Measurements from ENCODE around the gene BLID. TPM values are rescaled to one million over a fixed set of nuclear protein-coding genes. Genes with fewer than 3 reads are reported as not detected.

BLID gene
- total RNA-seq, 1 experiment from 2014 or later = 2.0 TPM

DNA sequence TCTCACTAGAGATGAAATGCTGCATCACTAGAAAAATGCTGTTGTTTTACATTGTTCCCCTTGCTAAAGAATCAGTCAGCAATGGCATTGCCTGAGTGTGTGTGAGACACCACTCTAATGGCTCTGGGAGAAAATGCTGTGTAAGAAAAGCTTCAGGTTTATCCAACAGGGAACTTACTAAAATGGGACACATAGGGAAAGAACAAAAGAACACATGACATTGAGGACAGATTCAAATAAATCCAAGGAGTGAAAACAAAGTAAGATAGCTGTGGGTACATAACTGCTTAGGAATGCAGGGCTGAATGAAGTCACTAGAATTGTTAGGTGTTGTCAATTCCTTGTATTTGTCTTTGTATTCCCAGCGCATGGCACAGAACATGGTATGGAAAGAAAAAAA is 24.2 kb downstream of the BLID start:
- Histone ChIP-seq H3K4me2 (no peak overlapping the region), H3F3A (ENCODE audit: insufficient read depth, low read depth) (peaks cover 7% of the 10 kb centered on the region; the same call in 1 of the 2 replicates), H3K27ac (no peak overlapping the region), H3K79me2 (ENCODE audit: low read depth) (no peaks in the 10 kb centered on the region), H4K20me1 (ENCODE audit: insufficient read depth) (peaks cover 6% of the 10 kb centered on the region; the same call in 1 of the 2 replicates), H3K27me3 (ENCODE audit: insufficient read depth, low read depth) (no peaks in the 10 kb centered on the region), H2AFZ (no peak overlapping the region), H3K9me2 (ENCODE audit: insufficient read depth) (peaks cover 5% of the 10 kb centered on the region; the same call in 1 of the 2 replicates), H3K4me1 (replicated peaks; ENCODE audit: insufficient read depth) (no peaks in the 10 kb centered on the region), H3K36me3 (ENCODE audit: low read depth) (peaks cover 5% of the 10 kb centered on the region; the same call in 1 of the 2 replicates), H3K9me3 (ENCODE audit: insufficient read depth, low read depth) (no peaks in the 10 kb centered on the region), H3K4me3 (no peak overlapping the region)
- intact Hi-C loops (cut with micrococcal nuclease; ENCODE audit: unreplicated experiment) = no loop called here
- TF ChIP-seq, protein P1, sequence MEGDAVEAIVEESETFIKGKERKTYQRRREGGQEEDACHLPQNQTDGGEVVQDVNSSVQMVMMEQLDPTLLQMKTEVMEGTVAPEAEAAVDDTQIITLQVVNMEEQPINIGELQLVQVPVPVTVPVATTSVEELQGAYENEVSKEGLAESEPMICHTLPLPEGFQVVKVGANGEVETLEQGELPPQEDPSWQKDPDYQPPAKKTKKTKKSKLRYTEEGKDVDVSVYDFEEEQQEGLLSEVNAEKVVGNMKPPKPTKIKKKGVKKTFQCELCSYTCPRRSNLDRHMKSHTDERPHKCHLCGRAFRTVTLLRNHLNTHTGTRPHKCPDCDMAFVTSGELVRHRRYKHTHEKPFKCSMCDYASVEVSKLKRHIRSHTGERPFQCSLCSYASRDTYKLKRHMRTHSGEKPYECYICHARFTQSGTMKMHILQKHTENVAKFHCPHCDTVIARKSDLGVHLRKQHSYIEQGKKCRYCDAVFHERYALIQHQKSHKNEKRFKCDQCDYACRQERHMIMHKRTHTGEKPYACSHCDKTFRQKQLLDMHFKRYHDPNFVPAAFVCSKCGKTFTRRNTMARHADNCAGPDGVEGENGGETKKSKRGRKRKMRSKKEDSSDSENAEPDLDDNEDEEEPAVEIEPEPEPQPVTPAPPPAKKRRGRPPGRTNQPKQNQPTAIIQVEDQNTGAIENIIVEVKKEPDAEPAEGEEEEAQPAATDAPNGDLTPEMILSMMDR (conservative IDR thresholded peaks at IDR 0.05) = no peak
- no peak for TF ChIP-seq EZH2 (IDR thresholded peaks at IDR 0.05; ENCODE audit: low read depth)
- DNase-seq = no peak
- ChIA-PET CTCF (no interaction called here), POLR2A (ENCODE audit: unreplicated experiment) (no interaction called here)
- BruUV-seq (replicated peaks) = no TSS peak

DNA sequence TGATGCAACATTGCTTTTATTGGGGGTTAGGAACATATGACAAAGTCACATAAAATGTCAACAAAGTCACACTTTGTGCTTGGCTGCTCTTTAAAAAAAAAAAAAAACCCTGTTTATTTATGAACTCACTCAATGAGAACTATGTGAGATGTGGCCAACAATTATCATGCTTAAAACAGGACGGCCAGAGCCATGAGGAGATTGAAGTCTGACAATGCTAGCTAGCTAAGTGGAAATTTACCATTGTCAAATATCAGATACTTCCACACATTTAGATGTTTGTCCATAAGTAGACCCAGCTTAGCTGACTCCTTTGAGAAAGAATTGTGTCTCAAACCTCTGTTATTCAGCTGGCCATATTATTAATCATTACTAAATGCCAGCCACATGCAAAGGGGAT is 26.9 kb downstream of the BLID start:
- no peaks in the 10 kb centered on the region for H3K4me1 ChIP-seq (replicated peaks; ENCODE audit: insufficient read depth)
- H3K4me2 ChIP-seq = no peak overlapping the region
- TF ChIP-seq, protein P1 (conservative IDR thresholded peaks at IDR 0.05) = no peak
- no peak for TF ChIP-seq EZH2 (IDR thresholded peaks at IDR 0.05; ENCODE audit: low read depth)
- no peaks in the 10 kb centered on the region for H3K9me2 ChIP-seq (ENCODE audit: insufficient read depth)
- no TSS peak for BruUV-seq (replicated peaks)
- no peak overlapping the region for H2AFZ ChIP-seq
- H4K20me1 ChIP-seq (ENCODE audit: insufficient read depth) = no peaks in the 10 kb centered on the region
- ChIA-PET CTCF (no interaction called here), POLR2A (ENCODE audit: unreplicated experiment) (no interaction called here)
- no peaks in the 10 kb centered on the region for H3K27me3 ChIP-seq (ENCODE audit: insufficient read depth, low read depth)
- no peak overlapping the region for H3K4me3 ChIP-seq
- no peaks in the 10 kb centered on the region for H3K79me2 ChIP-seq (ENCODE audit: low read depth)
- no peak overlapping the region for H3K27ac ChIP-seq
- peaks cover 7% of the 10 kb centered on the region; the same call in 1 of the 2 replicates for H3F3A ChIP-seq (ENCODE audit: insufficient read depth, low read depth)
- H3K9me3 ChIP-seq (ENCODE audit: insufficient read depth, low read depth) = no peaks in the 10 kb centered on the region
- intact Hi-C loops (cut with micrococcal nuclease; ENCODE audit: unreplicated experiment) = no loop called here
- DNase-seq = no peak
- no peaks in the 10 kb centered on the region for H3K36me3 ChIP-seq (ENCODE audit: low read depth)

DNA sequence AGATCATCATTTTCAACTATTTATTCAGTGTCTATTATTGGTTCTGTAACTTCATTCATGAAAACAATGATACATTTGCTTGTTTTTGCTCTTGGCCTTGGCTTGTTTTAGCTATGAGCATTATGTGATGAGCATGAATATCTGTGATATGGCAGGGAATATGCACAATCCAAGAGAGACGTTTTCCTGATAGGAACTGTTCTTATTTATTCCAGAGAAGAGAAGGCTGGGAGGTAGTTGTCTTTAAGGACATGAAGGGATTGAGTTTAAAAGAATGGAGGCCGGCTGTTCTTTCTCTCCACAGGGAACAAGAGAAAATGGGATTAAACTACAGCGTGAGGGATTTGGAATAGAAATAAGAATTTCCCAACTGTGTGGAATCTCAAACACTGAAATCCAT is 30.3 kb downstream of the BLID start:
- no peak overlapping the region for H3K4me2 ChIP-seq
- H3K9me2 ChIP-seq (ENCODE audit: insufficient read depth) = no peaks in the 10 kb centered on the region
- no peak for DNase-seq
- no peaks in the 10 kb centered on the region for H3K36me3 ChIP-seq (ENCODE audit: low read depth)
- ChIA-PET CTCF (no interaction called here), POLR2A (ENCODE audit: unreplicated experiment) (no interaction called here)
- no peak overlapping the region for H3K4me3 ChIP-seq
- H3K79me2 ChIP-seq (ENCODE audit: low read depth) = no peaks in the 10 kb centered on the region
- H4K20me1 ChIP-seq (ENCODE audit: insufficient read depth) = no peaks in the 10 kb centered on the region
- no peaks in the 10 kb centered on the region for H3K4me1 ChIP-seq (replicated peaks; ENCODE audit: insufficient read depth)
- intact Hi-C loops (cut with micrococcal nuclease; ENCODE audit: unreplicated experiment) = no loop called here
- BruUV-seq (replicated peaks) = no TSS peak
- H3K27ac ChIP-seq = no peak overlapping the region
- H3K27me3 ChIP-seq (ENCODE audit: insufficient read depth, low read depth) = no peaks in the 10 kb centered on the region
- H3F3A ChIP-seq (ENCODE audit: insufficient read depth, low read depth) = peaks cover 7% of the 10 kb centered on the region; the same call in 1 of the 2 replicates
- H3K9me3 ChIP-seq (ENCODE audit: insufficient read depth, low read depth) = no peaks in the 10 kb centered on the region
- TF ChIP-seq EZH2 (IDR thresholded peaks at IDR 0.05; ENCODE audit: low read depth) = no peak
- TF ChIP-seq, protein P1 (conservative IDR thresholded peaks at IDR 0.05) = no peak
- no peak overlapping the region for H2AFZ ChIP-seq

All from PC-9 (cell line).